Stimulated activated CD4-positive, alpha-beta T cell treated with anti-CD3 and anti-CD28 coated beads, Interleukin-12 subunit alpha, Interleukin-12 subunit beta, amount 100 ng/mL, for 4 hours (primary cell): Measurements from ENCODE around the gene GRIA1.

Experiments used
- DNase-seq: peaks from one replicate; pipeline ENCODE4 v3.0.0-alpha.2; 2020

The GRIA1 gene

GRCh38 chr5:153745778-153746395 is 255.4 kb downstream of the GRIA1 start:
- no peak for DNase-seq

GRCh38 chr5:153746440-153746839 is 256.0 kb downstream of the GRIA1 start:
- no peak for DNase-seq

- no peak for DNase-seq
Measured at GRCh38 chr5:153748823-153749222, 258.4 kb downstream of the GRIA1 start.

- no peak for DNase-seq
Measured at GRCh38 chr5:153749960-153750359, 259.5 kb downstream of the GRIA1 start.

GRCh38 chr5:153751251-153751650 is 260.8 kb downstream of the GRIA1 start:
- DNase-seq: no peak

GRCh38 chr5:153752890-153753289 is 262.4 kb downstream of the GRIA1 start:
- DNase-seq: no peak

- no peak for DNase-seq
Measured at GRCh38 chr5:153753645-153754432, 263.4 kb downstream of the GRIA1 start.

GRCh38 chr5:153755913-153756500 is 265.5 kb downstream of the GRIA1 start:
- no peak for DNase-seq

- DNase-seq: no peak
Measured at GRCh38 chr5:153756540-153756939, 266.1 kb downstream of the GRIA1 start.

- no peak for DNase-seq
Measured at GRCh38 chr5:153765987-153766386, 275.5 kb downstream of the GRIA1 start.

GRCh38 chr5:153767221-153768188 is 277.0 kb downstream of the GRIA1 start:
- DNase-seq: no peak

GRCh38 chr5:153770066-153770465 is 279.6 kb downstream of the GRIA1 start:
- DNase-seq: no peak

GRCh38 chr5:153774686-153775085 is 284.2 kb downstream of the GRIA1 start:
- no peak for DNase-seq

- DNase-seq: no peak
Measured at GRCh38 chr5:153775923-153776322, 285.5 kb downstream of the GRIA1 start.

GRCh38 chr5:153777681-153778581 is 287.5 kb downstream of the GRIA1 start:
- no peak for DNase-seq

- DNase-seq: no peak
Measured at GRCh38 chr5:153779836-153780235, 289.4 kb downstream of the GRIA1 start.

GRCh38 chr5:153780876-153781705 is 290.6 kb downstream of the GRIA1 start:
- DNase-seq: no peak

GRCh38 chr5:153782589-153783361 is 292.3 kb downstream of the GRIA1 start:
- DNase-seq: no peak

- no peak for DNase-seq
Measured at GRCh38 chr5:153783362-153783658, 292.8 kb downstream of the GRIA1 start.

GRCh38 chr5:153784277-153784676 is 293.8 kb downstream of the GRIA1 start:
- no peak for DNase-seq
